NCI-H2196 treated with DMSO at 0.1 percent for 48 hours (cell line): ENCODE results near the gene CHMP5.
A peak's percentile ranks its signal among the peaks of the same experiment; 100 is the strongest.

ENCODE experiments used
- DNase-seq: peaks from one replicate; lab custom pipeline; 2025; ENCODE audit not compliant: unreplicated experiment; lab: John Stamatoyannopoulos, UW

CHMP5 gene

DNA sequence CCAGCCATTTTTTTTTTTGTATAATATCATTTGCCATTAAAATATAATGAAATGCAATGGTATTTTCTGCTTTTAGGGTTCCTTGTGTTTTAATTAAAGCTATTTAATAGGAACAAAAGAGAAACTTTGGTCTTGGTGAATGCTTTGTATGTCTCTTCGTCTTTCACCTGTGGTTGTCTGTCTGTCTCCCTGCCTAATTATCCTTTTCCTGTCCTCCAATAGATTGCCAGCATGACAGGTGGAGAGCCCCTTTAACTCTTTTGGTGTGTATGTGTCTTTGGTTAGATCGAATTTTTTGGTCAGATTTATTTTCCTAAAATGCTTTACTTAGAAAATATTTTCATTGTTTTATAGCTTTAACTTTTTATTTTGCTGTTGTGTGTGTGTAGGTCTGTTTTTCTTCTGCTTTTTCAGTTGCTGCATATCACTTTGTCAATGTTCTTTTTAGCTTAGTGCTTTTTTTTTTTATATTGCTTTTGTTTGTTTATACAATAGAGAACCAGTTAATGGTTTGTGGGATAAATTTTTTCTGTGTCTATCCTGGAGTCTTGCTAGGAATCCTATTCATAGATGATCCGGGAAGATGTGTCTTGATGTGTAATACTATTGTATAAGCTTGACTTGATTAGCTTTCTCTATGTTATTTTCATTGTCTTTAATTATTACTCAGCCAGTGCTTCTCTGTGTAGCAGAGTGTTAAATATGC, 8.6 kb downstream of the CHMP5 start:
- no peak for DNase-seq

GRCh38 chr9:33273972-33274328, 9.1 kb downstream of the CHMP5 start:
- DNase-seq = no peak

DNA sequence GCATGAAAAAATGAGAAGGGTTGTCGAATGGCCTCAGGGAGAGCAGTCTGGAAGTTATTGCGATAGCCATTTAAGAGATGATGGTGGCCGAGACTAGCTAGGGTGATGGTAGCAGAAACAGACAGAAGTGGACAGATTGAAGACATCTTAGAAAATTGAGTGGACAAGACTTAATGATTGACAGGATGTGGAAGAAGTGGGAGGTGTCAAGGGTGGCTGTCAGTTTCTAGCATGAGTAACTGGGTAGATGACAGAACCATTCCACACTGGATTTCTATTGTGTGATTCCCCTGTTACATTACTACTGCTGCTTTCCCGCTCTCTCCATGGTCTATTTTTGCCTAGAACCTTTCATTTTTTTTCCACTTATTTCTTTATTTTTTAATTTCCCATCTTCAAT, 12.6 kb downstream of the CHMP5 start:
- no peak for DNase-seq

DNA sequence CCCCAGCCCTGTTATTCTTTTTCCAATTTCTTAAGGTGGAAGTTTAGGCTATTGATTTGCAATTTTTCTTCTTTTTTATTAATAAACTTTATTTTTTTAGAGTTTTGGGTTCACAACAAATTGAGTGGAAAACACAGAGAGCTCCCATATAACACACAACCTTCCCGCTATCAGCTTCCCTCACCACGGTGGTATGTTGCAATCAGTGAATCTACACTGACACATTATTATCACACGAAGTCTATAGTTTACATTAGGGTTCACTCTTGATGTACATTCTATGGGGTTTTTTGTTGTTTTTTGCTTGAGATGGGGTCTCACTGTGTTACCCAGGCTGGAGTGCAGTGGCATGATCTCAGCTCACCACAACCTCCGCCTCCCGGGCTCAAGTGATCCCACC, 20.7 kb downstream of the CHMP5 start:
- no peak for DNase-seq

GRCh38 chr9:33287087-33287490, 22.2 kb downstream of the CHMP5 start:
- peak; percentile 63 for DNase-seq

DNA sequence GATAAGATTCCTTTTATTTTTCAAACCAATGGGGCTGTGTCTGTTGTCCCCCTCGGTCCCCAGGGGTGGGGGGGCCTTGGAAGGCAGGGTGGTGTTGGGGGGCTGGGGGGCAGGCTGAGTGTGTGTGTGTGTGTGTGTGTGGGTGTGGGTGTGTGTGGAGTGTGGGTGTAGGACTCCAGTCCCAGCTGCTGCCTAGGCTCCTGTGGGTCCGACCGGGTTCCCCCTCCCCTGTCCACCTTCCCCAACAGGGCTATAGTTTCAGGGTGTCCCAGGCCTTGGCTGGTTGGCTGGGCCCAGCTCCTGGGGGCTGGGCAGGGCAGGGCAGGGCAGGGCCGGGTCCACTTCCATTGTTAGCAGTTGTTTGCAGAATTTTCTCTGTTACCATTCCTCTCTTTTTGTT, 23.4 kb downstream of the CHMP5 start:
- DNase-seq = no peak

- DNase-seq = no peak
These were observed 24.1 kb downstream of the CHMP5 start for GRCh38 chr9:33288828-33289483.

GRCh38 chr9:33289496-33289895, 24.6 kb downstream of the CHMP5 start:
- no peak for DNase-seq

DNA sequence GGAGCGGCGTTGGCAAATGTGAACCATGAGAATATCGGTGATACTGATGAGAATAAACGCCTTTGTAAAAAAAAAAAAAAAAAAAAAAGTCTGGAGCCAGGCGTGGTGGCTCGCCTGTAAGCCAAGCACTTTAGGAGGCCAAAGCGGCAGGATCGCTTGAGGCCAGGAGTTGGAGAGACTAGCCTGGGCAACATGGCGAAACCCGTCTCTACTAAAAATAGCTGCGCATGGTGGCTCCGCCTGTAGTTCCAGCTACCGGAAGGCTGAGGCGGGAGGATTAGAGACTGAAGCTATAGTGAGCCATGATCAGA, 25.0 kb downstream of the CHMP5 start:
- DNase-seq = no peak

DNA sequence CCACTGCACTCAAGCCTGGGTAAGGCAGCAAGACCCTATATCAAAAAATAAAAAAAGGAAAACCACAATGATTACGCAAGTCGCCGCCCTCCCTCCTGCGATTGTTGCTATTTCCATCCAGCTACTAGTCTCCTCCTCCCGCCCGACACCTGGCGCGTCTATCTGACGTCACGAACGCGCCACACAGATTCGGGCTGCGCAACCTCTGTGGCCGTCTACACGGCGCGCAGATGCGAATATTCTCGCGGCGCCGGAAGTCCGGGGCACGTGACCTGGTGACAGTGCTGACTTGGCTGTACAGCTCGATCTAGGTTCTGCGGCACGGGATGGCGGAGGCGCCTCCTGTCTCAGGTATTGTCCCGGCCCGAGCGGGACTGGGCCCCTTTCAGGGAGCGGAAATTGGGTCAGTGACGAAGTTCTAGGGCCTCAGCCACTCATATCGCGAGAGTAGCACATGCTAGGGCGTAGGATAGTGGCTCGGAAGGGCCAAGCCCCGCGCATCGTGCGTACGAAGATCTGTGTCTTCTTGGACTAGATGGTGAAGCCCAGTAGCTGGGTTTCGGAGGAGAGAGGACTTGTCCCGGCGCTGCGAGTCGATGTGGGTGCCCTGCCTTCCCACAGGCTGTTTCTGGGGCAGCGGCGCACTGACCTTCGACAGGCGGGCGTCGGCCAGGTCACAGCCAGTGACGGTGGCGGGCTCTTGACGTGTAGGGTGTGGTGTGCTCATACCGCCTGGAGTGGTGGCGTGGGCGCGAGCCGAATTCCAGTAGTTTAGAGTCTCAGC, 25.6 kb downstream of the CHMP5 start, which contains the start of gene NFX1:
TSS of gene NFX1 (plus strand) at position 270 of the 784 bp plus-strand sequence. CDS start at position 327, 57 bp downstream.
- DNase-seq = peak; percentile 89

DNA sequence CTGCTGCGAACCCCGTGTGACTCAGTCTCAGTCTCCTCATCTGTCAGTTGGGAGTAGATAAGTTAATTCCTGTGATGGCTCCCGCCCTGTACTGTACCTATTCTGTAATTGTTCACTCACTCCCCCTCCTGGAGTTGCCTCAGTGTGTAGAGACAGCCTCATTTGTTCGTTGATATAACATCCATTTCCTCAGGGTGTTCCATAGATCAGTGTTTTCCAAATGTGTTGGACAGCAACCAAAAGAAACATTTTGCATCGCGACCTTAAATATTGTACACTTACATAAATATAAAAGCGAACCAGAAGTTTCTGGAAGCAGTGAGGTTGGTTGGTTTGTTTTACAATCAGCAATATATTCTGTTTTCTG, 26.2 kb downstream of the CHMP5 start:
- peak; percentile 15 for DNase-seq

GRCh38 chr9:33291901-33292300, 27.1 kb downstream of the CHMP5 start:
- DNase-seq = no peak

DNA sequence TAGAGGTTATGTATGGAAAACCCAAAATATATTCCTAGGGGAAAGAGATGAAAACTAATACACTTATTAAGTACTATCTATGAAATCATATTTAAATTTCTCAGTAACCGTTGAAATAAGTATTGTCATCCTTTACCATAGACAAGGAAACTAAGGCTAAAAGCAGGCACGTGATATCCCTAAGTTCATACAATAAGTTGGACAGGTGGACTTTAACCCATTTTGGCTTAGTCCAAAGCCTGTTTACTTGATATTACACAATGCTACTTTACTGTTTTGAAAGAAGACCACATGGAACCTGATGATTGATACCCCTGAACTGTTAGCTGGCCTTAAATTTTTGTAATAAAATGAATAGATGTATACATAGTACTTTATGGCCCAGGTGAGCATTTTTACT, 28.9 kb downstream of the CHMP5 start:
- DNase-seq = no peak

- no peak for DNase-seq
These were observed 30.0 kb downstream of the CHMP5 start for GRCh38 chr9:33294670-33295432.

DNA sequence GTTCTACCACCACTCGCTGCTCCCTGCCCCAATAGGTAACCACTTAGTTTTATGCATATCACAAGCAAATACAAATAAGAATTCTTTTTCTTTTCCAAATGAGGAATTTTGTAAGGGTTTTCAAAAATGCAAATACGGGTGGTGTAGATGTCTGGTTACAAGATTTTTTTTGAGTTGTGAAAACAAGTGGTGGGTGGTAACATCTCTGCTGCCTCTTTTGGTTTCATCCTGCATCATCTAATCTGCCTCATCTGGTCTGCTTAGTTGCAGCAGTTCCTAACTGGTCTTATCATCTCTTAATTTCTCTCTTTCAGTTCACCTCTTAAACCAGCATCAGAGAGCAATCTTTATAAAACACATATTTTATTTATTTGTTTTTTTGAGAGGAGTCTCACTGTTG, 30.7 kb downstream of the CHMP5 start:
- no peak for DNase-seq

- no peak for DNase-seq
These were observed 32.6 kb downstream of the CHMP5 start for GRCh38 chr9:33297432-33297831.

DNA sequence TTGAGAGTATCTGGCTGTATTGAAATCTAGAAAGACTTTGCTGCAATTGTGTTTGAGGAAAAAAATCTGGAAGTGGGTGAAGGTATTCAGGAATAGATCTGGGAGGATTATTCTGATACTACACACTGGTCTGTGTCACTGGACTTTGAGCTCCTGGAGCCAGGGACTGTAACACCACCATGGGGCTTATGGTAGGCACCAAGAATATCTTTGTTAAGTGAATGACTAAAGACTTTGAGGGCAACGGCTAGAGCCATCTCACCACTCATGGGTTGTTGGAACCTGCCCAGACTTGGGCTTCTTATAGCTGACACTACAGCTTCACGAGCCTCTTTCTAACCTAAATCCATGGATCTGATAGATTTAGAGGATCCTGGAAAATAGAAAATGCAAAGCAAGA, 35.7 kb downstream of the CHMP5 start:
- no peak for DNase-seq

- no peak for DNase-seq
These were observed 39.5 kb downstream of the CHMP5 start for GRCh38 chr9:33304362-33304761.

DNA sequence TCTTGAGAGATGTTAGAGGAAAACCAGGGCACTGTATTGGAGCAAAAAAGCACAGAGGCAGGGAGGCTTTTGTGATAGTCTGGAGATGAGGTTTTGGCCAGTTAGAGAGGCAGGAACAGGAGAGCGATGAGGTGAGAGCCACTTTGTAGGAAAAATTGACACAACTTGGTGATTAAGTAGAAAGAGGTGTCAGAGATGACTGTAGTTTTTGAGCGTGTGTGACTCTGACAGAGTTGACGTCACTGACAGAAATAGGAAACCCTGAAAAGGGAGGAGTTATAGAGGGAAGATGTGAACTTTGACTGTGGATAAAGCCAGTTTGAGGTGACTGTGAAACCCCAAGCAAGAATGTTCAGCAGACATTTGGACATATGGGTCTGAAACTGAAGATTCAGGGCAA, 41.2 kb downstream of the CHMP5 start:
- no peak for DNase-seq

DNA sequence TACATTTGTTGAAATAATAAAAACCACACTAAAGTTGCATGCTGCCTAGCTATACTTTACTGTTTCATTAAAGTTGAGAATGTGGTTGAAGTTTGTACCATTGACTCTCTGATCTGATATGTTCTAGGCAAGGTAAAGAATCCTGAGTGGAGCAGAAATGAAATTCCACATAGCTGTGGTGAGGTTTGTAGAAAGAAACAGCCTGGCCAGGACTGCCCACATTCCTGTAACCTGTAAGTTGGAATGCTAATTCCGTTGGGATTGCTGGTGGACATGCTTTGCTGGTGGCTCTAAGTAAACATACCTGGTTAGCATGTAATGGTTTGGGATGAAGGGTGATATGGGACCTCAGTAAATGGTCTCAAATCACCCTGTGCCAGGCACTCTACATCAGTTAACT, 42.2 kb downstream of the CHMP5 start:
- DNase-seq = no peak

GRCh38 chr9:33309903-33310302, 45.1 kb downstream of the CHMP5 start:
- DNase-seq = no peak

- no peak for DNase-seq
These were observed 45.9 kb downstream of the CHMP5 start for GRCh38 chr9:33310748-33311147.
